Measurements from ENCODE around the gene PRKG1. TPM values are rescaled to one million over a fixed set of nuclear protein-coding genes. Genes with fewer than 3 reads are reported as not detected.

PRKG1 gene
- total and polyA plus RNA-seq, 2 donors (not counting 1 experiment from before 2014, with no cell fraction given): not detected

GRCh38 chr10:52208365-52208764 lies 1134.1 kb downstream of the PRKG1 start:
- Histone ChIP-seq H3K27me3 (replicated peaks in 1 of 4; ENCODE audit: control extremely low read depth in 1 of 4, control insufficient read depth in 3 of 4, insufficient read depth in 4 of 4, low read length in 3 of 4) (no peaks in the 10 kb centered on the region), H3K4me1 (ENCODE audit: control insufficient read depth in 2 of 2, insufficient read depth in 2 of 2, low read length in 2 of 2) (no peaks in the 10 kb centered on the region), H3K4me2 (replicated peaks; ENCODE audit: low read depth, low read length, poor library complexity, severe bottlenecking) (no peak overlapping the region), H3K36me3 (replicated peaks in 1 of 2; ENCODE audit: control extremely low read depth in 1 of 2, control insufficient read depth in 1 of 2, extremely low read depth in 1 of 2, insufficient read depth in 2 of 2, low read length in 1 of 2) (no peaks in the 10 kb centered on the region), H3K27ac (ENCODE audit: low read length in 2 of 2) (no peak overlapping the region), H3K9me3 (ENCODE audit: control extremely low read depth in 1 of 3, control insufficient read depth in 2 of 3, insufficient read depth in 1 of 3, low read length in 2 of 3) (peaks cover 0 to 4% (median 0%) of the 10 kb centered on the region in 3 donors), H3K9ac (ENCODE audit: low read length) (no peak overlapping the region), H3K4me3 (ENCODE audit: control extremely low read depth in 1 of 5, extremely low read depth in 1 of 5, insufficient read depth in 1 of 5, low read depth in 2 of 5, low read length in 4 of 5) (no peak overlapping the region), H3K79me2 (ENCODE audit: control insufficient read depth, insufficient read depth, low read length) (no peaks in the 10 kb centered on the region), H2AFZ (ENCODE audit: insufficient read depth, low read depth, low read length, poor library complexity, severe bottlenecking) (no peak overlapping the region), H4K20me1 (ENCODE audit: control insufficient read depth, insufficient read depth, low read length, poor library complexity, severe bottlenecking) (no peaks in the 10 kb centered on the region)
- no peak for DNase-seq
- no peaks in the 10 kb centered on the region for H3K9me3 Mint-ChIP-seq (ENCODE audit: insufficient read depth)
- POLR2A ChIA-PET: no interaction called here
- H3K4me1 Mint-ChIP-seq: no peaks in the 10 kb centered on the region
- H3K27me3 Mint-ChIP-seq: peaks cover 14% of the 10 kb centered on the region
- CTCF ChIA-PET: interaction anchor here (0.8 to 1.3 kb wide), 2 partner anchors 8 to 819 kb away, joined by 3 read pairs; no protein-coding TSS in a partner anchor
- WGBS (ENCODE audit: insufficient coverage): no CpG with 5 or more reads among the region's 2 CpGs
- H3K27ac Mint-ChIP-seq: no peak overlapping the region
- no peak overlapping the region for H3K4me3 Mint-ChIP-seq
- TF ChIP-seq EZH2 (IDR thresholded peaks at IDR 0.05; ENCODE audit: borderline replicate concordance, insufficient read depth, low read depth, low read length, poor library complexity, severe bottlenecking) (no peak), CTCF (IDR thresholded peaks at IDR 0.05) (no peak)
- no peak for ATAC-seq (ENCODE audit: low read depth)
- intact Hi-C loops (cut with micrococcal nuclease): no loop called here

GRCh38 chr10:52210161-52210560 lies 1135.9 kb downstream of the PRKG1 start:
- H3K9me3 ChIP-seq (ENCODE audit: control extremely low read depth in 1 of 3, control insufficient read depth in 2 of 3, insufficient read depth in 1 of 3, low read length in 2 of 3): peaks cover 0 to 4% (median 0%) of the 10 kb centered on the region in 3 donors
- POLR2A ChIA-PET: no interaction called here
- 65% methylated on average over 2 of the region's 6 CpGs for WGBS (ENCODE audit: insufficient coverage)
- no peak for DNase-seq
- H3K9ac ChIP-seq (ENCODE audit: low read length): no peak overlapping the region
- no peaks in the 10 kb centered on the region for H4K20me1 ChIP-seq (ENCODE audit: control insufficient read depth, insufficient read depth, low read length, poor library complexity, severe bottlenecking)
- no peak overlapping the region for H3K4me2 ChIP-seq (replicated peaks; ENCODE audit: low read depth, low read length, poor library complexity, severe bottlenecking)
- no peak overlapping the region for H3K27ac ChIP-seq (ENCODE audit: low read length in 2 of 2)
- no peaks in the 10 kb centered on the region for H3K36me3 ChIP-seq (replicated peaks in 1 of 2; ENCODE audit: control extremely low read depth in 1 of 2, control insufficient read depth in 1 of 2, extremely low read depth in 1 of 2, insufficient read depth in 2 of 2, low read length in 1 of 2)
- intact Hi-C loops (cut with micrococcal nuclease): no loop called here
- no peak for ATAC-seq (ENCODE audit: low read depth)
- no peak overlapping the region for H3K4me3 ChIP-seq (ENCODE audit: control extremely low read depth in 1 of 5, extremely low read depth in 1 of 5, insufficient read depth in 1 of 5, low read depth in 2 of 5, low read length in 4 of 5)
- Mint-ChIP-seq H3K4me1 (peaks cover 7% of the 10 kb centered on the region), H3K4me3 (no peak overlapping the region), H3K27ac (no peak overlapping the region), H3K9me3 (ENCODE audit: insufficient read depth) (no peaks in the 10 kb centered on the region), H3K27me3 (peaks cover 9% of the 10 kb centered on the region)
- no peak for TF ChIP-seq CTCF (IDR thresholded peaks at IDR 0.05)
- no peak for TF ChIP-seq EZH2 (IDR thresholded peaks at IDR 0.05; ENCODE audit: borderline replicate concordance, insufficient read depth, low read depth, low read length, poor library complexity, severe bottlenecking)
- CTCF ChIA-PET: no interaction called here
- H3K27me3 ChIP-seq (replicated peaks in 1 of 4; ENCODE audit: control extremely low read depth in 1 of 4, control insufficient read depth in 3 of 4, insufficient read depth in 4 of 4, low read length in 3 of 4): no peaks in the 10 kb centered on the region
- H3K4me1 ChIP-seq (ENCODE audit: control insufficient read depth in 2 of 2, insufficient read depth in 2 of 2, low read length in 2 of 2): peaks cover 0 to 5% of the 10 kb centered on the region in 2 donors
- no peaks in the 10 kb centered on the region for H3K79me2 ChIP-seq (ENCODE audit: control insufficient read depth, insufficient read depth, low read length)
- no peak overlapping the region for H2AFZ ChIP-seq (ENCODE audit: insufficient read depth, low read depth, low read length, poor library complexity, severe bottlenecking)

Data from B cell (primary cell).